CD4-positive, alpha-beta T cell (primary cell): Measurements from ENCODE around the gene MCM8. TPM values are rescaled to one million over a fixed set of nuclear protein-coding genes. Genes with fewer than 3 reads are reported as not detected.

Experiments
- ATAC-seq: fragments of 200-7000 bp; cut with Tn5 transposase; one replicate; pipeline ENCODE4 v1.10.0; 2022; ENCODE audit warnings: mild to moderate bottlenecking; ENCODE audit not compliant: poor library complexity
- CTCF ChIA-PET: fragments of 350-600 bp; sonication (Branson Sonifier 250); formaldehyde crosslinking; loops from one replicate; lab custom pipeline; 2021; ENCODE audit warnings: antibody characterized with exemption, inconsistent platforms; lab: Charles Lee
- POLR2A ChIA-PET: fragments of 350-600 bp; sonication (Branson Sonifier 250); formaldehyde crosslinking; loops from one replicate; lab custom pipeline; 2021; ENCODE audit warnings: antibody characterized with exemption, inconsistent platforms; lab: Charles Lee
- DNase-seq, 14 experiments: peaks; one replicate each; pipeline ENCODE4 v3.0.0-alpha.2; 2013 to 2020; ENCODE audit warnings: mixed read lengths in 2 of 14
- H3K27ac ChIP-seq, 2 donors: one replicate each; pipeline versions ENCODE4 v1.5.1 to v1.7.0; 2013; ENCODE audit warnings: low read length in 2 of 2, low read depth in 1 of 2, mild to moderate bottlenecking in 1 of 2
- H3K27me3 ChIP-seq, 2 experiments: 1 replicate in 1 of 2; 2 replicates in 1 of 2; pipeline versions ENCODE4 v1.6.1 to v1.7.0; 2013; ENCODE audit warnings: low read length in 2 of 2, control low read depth in 1 of 2, mild to moderate bottlenecking in 1 of 2, moderate library complexity in 1 of 2; ENCODE audit not compliant: insufficient read depth in 2 of 2, control insufficient read depth in 1 of 2
- H3K36me3 ChIP-seq: one replicate; pipeline ENCODE4 v1.6.1; 2013; ENCODE audit warnings: low read length, control low read depth; ENCODE audit not compliant: insufficient read depth
- H3K4me1 ChIP-seq: one replicate; pipeline ENCODE4 v1.6.1; 2013; ENCODE audit warnings: low read length, control low read depth; ENCODE audit not compliant: insufficient read depth
- H3K4me3 ChIP-seq: one replicate; pipeline ENCODE4 v1.5.1; 2013; ENCODE audit warnings: mild to moderate bottlenecking, low read length, moderate library complexity
- H3K9me3 ChIP-seq, 2 experiments: 1 replicate in 1 of 2; 2 replicates in 1 of 2; pipeline versions ENCODE4 v1.6.1 to v1.7.0; 2013; ENCODE audit warnings: low read length in 2 of 2, mild to moderate bottlenecking in 2 of 2, control low read depth in 1 of 2, moderate library complexity in 1 of 2; ENCODE audit not compliant: control insufficient read depth in 1 of 2, insufficient read depth in 1 of 2
- H3K27ac Mint-ChIP-seq: one replicate; pipeline ENCODE4 v1.8.0; 2020; ENCODE audit warnings: mixed read lengths
- H3K27me3 Mint-ChIP-seq: one replicate; pipeline ENCODE4 v1.8.0; 2021; ENCODE audit warnings: mixed read lengths
- H3K36me3 Mint-ChIP-seq: one replicate; pipeline ENCODE4 v1.8.0; 2021; ENCODE audit warnings: low read depth, mixed read lengths
- H3K4me1 Mint-ChIP-seq: one replicate; pipeline ENCODE4 v1.8.0; 2021; ENCODE audit warnings: low read depth, mixed read lengths
- H3K4me3 Mint-ChIP-seq: one replicate; pipeline ENCODE4 v1.8.0; 2020; ENCODE audit warnings: mild to moderate bottlenecking, mixed read lengths
- H3K9me3 Mint-ChIP-seq: one replicate; pipeline ENCODE4 v1.8.0; 2020; ENCODE audit warnings: mixed read lengths
- intact Hi-C, 2 experiments: fragments of 100-400 bp; cut with DNase I in 1 of 2; cut with micrococcal nuclease in 1 of 2; formaldehyde crosslinking; loops; one replicate each; pipeline versions ENCODE4 v1.15.1 to v1.9.0; 2023 to 2025; cut with DNase I, micrococcal nuclease
- total RNA-seq, 174 experiments: library from RNA in 2 of 174; stranded (reverse) in 2 of 174; gene quantifications; one replicate each; pipeline ENCODE4 v1.2.3 and lab custom pipeline; 2021 to 2026
- TF ChIP-seq, protein P1 (sequence below): fragments of 200-600 bp; IDR thresholded peaks from one replicate; pipeline ENCODE4 v1.8.0; 2022; ENCODE audit warnings: antibody characterized with exemption, mild to moderate bottlenecking

The MCM8 gene
- total RNA-seq, 2 experiments from 2014 or later: 1.4 to 1.7 TPM

DNA sequence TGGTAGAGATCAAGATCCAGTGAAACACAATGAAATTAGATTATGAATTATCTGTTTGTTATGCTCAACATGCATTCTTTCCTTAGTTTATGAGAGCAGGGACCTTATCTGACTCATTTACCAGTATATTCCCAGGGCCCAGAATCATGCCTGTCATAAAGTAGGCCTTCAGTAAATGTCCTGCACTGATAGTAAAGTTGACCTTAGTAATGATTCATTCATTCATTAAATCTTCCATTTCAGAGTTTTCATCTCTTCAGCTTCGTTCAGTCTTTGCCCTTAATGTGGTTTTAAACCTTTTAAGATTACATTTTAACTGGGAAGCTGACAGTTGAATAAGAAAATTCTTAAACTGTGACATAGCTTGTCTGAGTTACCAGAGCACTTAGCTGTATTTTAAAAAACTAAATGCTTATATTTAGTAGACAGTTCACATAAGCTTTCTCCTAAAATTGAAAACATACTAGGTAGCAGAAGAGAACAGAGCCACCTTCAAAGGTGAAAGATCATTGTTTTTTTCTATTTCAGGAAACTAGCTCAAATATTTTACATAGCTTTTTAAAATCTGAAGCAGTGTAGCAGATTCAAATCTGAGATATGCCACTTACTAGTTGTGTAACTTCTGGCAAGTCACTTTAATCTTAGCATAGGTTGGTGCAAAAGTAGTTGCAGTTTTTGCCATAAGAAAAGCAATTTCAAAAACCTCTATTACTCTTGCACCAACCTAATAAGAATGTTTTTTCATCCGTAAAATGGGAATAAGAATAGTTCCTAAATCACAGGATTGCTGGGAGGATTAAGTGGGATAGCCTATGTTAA, 41.4 kb downstream of the MCM8 start:
- Mint-ChIP-seq H3K27ac (peak overlapping the region; percentile 47), H3K9me3 (no peaks in the 10 kb centered on the region), H3K27me3 (no peaks in the 10 kb centered on the region), H3K36me3 (peaks cover 18% of the 10 kb centered on the region), H3K4me1 (peaks cover 12% of the 10 kb centered on the region), H3K4me3 (no peak overlapping the region)
- CTCF ChIA-PET: no interaction called here
- POLR2A ChIA-PET: no interaction called here
- H3K36me3 ChIP-seq: peaks cover 8% of the 10 kb centered on the region
- H3K27ac ChIP-seq: no peak overlapping the region
- H3K9me3 ChIP-seq: no peaks in the 10 kb centered on the region
- DNase-seq: no peak
- H3K4me1 ChIP-seq: peaks cover 2% of the 10 kb centered on the region
- H3K4me3 ChIP-seq: no peak overlapping the region
- ATAC-seq: no peak
- H3K27me3 ChIP-seq: no peaks in the 10 kb centered on the region
- intact Hi-C loops: no loop called here
- TF ChIP-seq, protein P1, sequence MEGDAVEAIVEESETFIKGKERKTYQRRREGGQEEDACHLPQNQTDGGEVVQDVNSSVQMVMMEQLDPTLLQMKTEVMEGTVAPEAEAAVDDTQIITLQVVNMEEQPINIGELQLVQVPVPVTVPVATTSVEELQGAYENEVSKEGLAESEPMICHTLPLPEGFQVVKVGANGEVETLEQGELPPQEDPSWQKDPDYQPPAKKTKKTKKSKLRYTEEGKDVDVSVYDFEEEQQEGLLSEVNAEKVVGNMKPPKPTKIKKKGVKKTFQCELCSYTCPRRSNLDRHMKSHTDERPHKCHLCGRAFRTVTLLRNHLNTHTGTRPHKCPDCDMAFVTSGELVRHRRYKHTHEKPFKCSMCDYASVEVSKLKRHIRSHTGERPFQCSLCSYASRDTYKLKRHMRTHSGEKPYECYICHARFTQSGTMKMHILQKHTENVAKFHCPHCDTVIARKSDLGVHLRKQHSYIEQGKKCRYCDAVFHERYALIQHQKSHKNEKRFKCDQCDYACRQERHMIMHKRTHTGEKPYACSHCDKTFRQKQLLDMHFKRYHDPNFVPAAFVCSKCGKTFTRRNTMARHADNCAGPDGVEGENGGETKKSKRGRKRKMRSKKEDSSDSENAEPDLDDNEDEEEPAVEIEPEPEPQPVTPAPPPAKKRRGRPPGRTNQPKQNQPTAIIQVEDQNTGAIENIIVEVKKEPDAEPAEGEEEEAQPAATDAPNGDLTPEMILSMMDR: no peak

DNA sequence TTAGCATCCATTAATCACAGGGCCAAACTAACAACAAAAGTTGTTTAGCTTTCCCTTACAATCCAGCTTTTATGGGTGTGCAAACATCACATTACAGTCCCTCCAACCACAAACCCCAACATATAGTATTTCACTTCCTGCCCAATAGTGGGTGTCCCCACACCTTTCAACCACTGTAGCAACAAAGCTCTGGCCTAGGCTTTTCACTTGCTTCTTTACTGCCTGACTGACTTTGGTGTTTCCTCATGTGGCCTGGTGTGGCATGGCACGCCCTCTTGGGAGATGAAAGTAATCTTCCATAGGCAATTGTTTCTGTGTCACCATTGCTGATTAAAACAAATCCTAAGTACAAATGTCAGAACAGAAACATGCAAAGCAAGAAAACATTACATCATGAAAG, 46.3 kb downstream of the MCM8 start:
- TF ChIP-seq, protein P1: no peak
- intact Hi-C loops: no loop called here
- Histone ChIP-seq H3K27ac (no peak overlapping the region), H3K9me3 (no peaks in the 10 kb centered on the region), H3K4me1 (peaks cover 16% of the 10 kb centered on the region), H3K27me3 (no peaks in the 10 kb centered on the region), H3K4me3 (no peak overlapping the region), H3K36me3 (no peaks in the 10 kb centered on the region)
- Mint-ChIP-seq H3K36me3 (no peaks in the 10 kb centered on the region), H3K4me1 (peaks cover 28% of the 10 kb centered on the region), H3K4me3 (no peak overlapping the region), H3K27me3 (no peaks in the 10 kb centered on the region), H3K27ac (peak overlapping the region; percentile 55), H3K9me3 (no peaks in the 10 kb centered on the region)
- DNase-seq (peak in 10 of 14 experiments; percentile 3 to 87 (median 20)), ATAC-seq (peak; percentile 93)
- ChIA-PET POLR2A (interaction anchor here (0.6 to 1.1 kb wide), 3 partner anchors 16 to 120 kb away, joined by 3 read pairs; no protein-coding TSS in a partner anchor), CTCF (interaction anchor here (0.7 to 1.4 kb wide), 2 partner anchors 208 to 468 kb away, joined by 3 to 6 read pairs; no protein-coding TSS in a partner anchor)

DNA sequence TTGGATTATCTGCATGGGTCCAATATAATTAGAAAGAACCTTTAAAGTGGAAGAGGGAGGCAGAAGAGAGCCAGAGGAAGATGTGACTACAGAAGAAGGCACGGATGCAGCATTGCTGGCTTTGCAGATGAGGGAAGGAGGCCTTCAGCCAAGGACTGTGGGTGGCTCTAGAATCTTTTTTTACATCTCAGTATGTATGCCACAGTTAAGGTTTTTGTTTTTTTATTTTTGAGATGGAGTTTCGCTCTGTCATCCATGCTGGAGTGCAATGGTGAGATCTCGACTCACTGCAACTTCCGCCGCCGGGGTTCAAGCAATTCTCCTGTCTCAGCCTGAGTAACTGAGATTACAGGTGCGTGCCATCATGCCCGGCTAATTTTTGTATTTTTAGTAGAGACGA, 49.3 kb downstream of the MCM8 start:
- H3K36me3 ChIP-seq: no peaks in the 10 kb centered on the region
- Mint-ChIP-seq H3K4me1 (peaks cover 41% of the 10 kb centered on the region), H3K9me3 (no peaks in the 10 kb centered on the region), H3K27ac (no peak overlapping the region), H3K4me3 (no peak overlapping the region), H3K36me3 (no peaks in the 10 kb centered on the region), H3K27me3 (no peaks in the 10 kb centered on the region)
- H3K27me3 ChIP-seq: no peaks in the 10 kb centered on the region
- no peak overlapping the region for H3K4me3 ChIP-seq
- ATAC-seq: no peak
- POLR2A ChIA-PET: no interaction called here
- CTCF ChIA-PET: no interaction called here
- H3K27ac ChIP-seq: no peak overlapping the region
- H3K4me1 ChIP-seq: peaks cover 16% of the 10 kb centered on the region
- intact Hi-C loops: loop anchor here (5.0 kb wide), 1 partner anchor 432 kb away; no protein-coding TSS in a partner anchor
- no peaks in the 10 kb centered on the region for H3K9me3 ChIP-seq
- TF ChIP-seq, protein P1: no peak
- DNase-seq: no peak
